GM23248 (cell line): Measurements from ENCODE around the gene TNS3.

Experiments used
- EZH2 ChIP-seq: fragments of 200-600 bp; sonication (generic); IDR thresholded peaks from 2 replicates; pipeline ENCODE4 v1.6.1; 2018; ENCODE audit warnings: antibody characterized with exemption, mild to moderate bottlenecking; ENCODE audit not compliant: insufficient read depth, poor library complexity, severe bottlenecking
- EZH2phosphoT487 ChIP-seq: fragments of 200-600 bp; sonication (generic); IDR thresholded peaks from 2 replicates; pipeline ENCODE4 v1.6.1; 2018; ENCODE audit warnings: antibody characterized with exemption, moderate library complexity, mild to moderate bottlenecking, low read depth; ENCODE audit not compliant: insufficient read depth

DNA sequence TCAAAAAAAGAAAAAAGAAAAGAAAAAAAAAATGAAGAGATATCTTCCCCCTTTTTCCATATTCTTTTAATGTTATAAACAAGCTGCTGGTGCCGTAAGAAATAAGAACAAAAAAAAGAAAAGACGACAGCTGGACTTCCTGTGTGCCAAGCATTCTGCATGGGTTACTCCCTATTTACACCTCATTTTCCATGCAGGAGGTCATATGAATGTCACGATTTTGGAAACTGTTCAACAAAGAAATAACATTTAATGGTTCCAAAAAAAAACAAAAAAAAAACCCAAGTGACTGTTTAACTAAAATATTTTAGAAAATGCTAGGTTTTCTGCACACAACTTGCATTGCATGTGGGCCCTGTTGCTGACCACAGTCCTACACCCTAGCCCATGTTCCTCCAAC, 159.3 kb downstream of the TNS3 start:
- TF ChIP-seq EZH2 = no peak
- TF ChIP-seq EZH2phosphoT487 = no peak
